Skeletal muscle cell (primary cell): ENCODE measurements around the gene PAX4.

Source experiments
- DNase-seq: peaks from one replicate; pipeline ENCODE4 v3.0.0-alpha.2; 2010; ENCODE audit warnings: low read depth
- H3K4me3 ChIP-seq: 2 replicates; pipeline ENCODE4 v1.5.1; 2011; ENCODE audit warnings: low read depth, mild to moderate bottlenecking, control low read depth, low read length, moderate library complexity

The PAX4 gene

GRCh38 chr7:127632276-127632910 lies 14.5 kb upstream of the PAX4 start:
- peak; percentile 64 for DNase-seq

GRCh38 chr7:127629268-127629854 lies 11.4 kb upstream of the PAX4 start:
- no peak for DNase-seq
- H3K4me3 ChIP-seq, result no peak overlapping the region

More at GRCh38 chr7:127632276-127632910, 14.5 kb upstream of the PAX4 start:
- no peak overlapping the region for H3K4me3 ChIP-seq

GRCh38 chr7:127628445-127628844 lies 10.5 kb upstream of the PAX4 start:
- H3K4me3 ChIP-seq, result no peak overlapping the region
- DNase-seq, result no peak

GRCh38 chr7:127625331-127625730 lies 7.4 kb upstream of the PAX4 start:
- H3K4me3 ChIP-seq, result no peak overlapping the region
- no peak for DNase-seq

- no peak for DNase-seq
- no peak overlapping the region for H3K4me3 ChIP-seq
Measured at GRCh38 chr7:127620406-127621233, 2.7 kb upstream of the PAX4 start.

GRCh38 chr7:127619681-127620405 lies 1.9 kb upstream of the PAX4 start:
- DNase-seq, result no peak

GRCh38 chr7:127618775-127619174 lies 833 bp upstream of the PAX4 start:
- H3K4me3 ChIP-seq, result no peak overlapping the region
- DNase-seq, result no peak

More at GRCh38 chr7:127619681-127620405, 1.9 kb upstream of the PAX4 start:
- no peak overlapping the region for H3K4me3 ChIP-seq

GRCh38 chr7:127616724-127617123 lies 1.2 kb downstream of the PAX4 start:
- no peak overlapping the region for H3K4me3 ChIP-seq
- DNase-seq, result no peak

GRCh38 chr7:127612263-127612662 lies 5.7 kb downstream of the PAX4 start:
- no peak for DNase-seq
- no peak overlapping the region for H3K4me3 ChIP-seq

GRCh38 chr7:127609297-127609696 lies 8.6 kb downstream of the PAX4 start:
- no peak overlapping the region for H3K4me3 ChIP-seq
- no peak for DNase-seq

- no peak for DNase-seq
- H3K4me3 ChIP-seq, result no peak overlapping the region
Measured at GRCh38 chr7:127608446-127608845, 9.5 kb downstream of the PAX4 start.

- DNase-seq, result no peak
- H3K4me3 ChIP-seq, result no peak overlapping the region
Measured at GRCh38 chr7:127600885-127601284, 17.1 kb downstream of the PAX4 start.

- no peak for DNase-seq
- no peak overlapping the region for H3K4me3 ChIP-seq
Measured at GRCh38 chr7:127598318-127598717, 19.6 kb downstream of the PAX4 start.

- DNase-seq, result no peak
- no peak overlapping the region for H3K4me3 ChIP-seq
Measured at GRCh38 chr7:127595737-127596136, 22.2 kb downstream of the PAX4 start.

- no peak for DNase-seq
- no peak overlapping the region for H3K4me3 ChIP-seq
Measured at GRCh38 chr7:127594490-127594889, 23.5 kb downstream of the PAX4 start.

GRCh38 chr7:127592550-127592949 lies 25.4 kb downstream of the PAX4 start:
- DNase-seq, result no peak
- no peak overlapping the region for H3K4me3 ChIP-seq

GRCh38 chr7:127591591-127591990 lies 26.4 kb downstream of the PAX4 start:
- DNase-seq, result no peak
- H3K4me3 ChIP-seq, result no peak overlapping the region

GRCh38 chr7:127591189-127591588 lies 26.8 kb downstream of the PAX4 start:
- no peak for DNase-seq
- H3K4me3 ChIP-seq, result no peak overlapping the region

GRCh38 chr7:127589896-127590295 lies 28.0 kb downstream of the PAX4 start:
- no peak overlapping the region for H3K4me3 ChIP-seq

More at GRCh38 chr7:127589896-127590295, 28.0 kb downstream of the PAX4 start:
- DNase-seq, result no peak
